PFSK-1 (cell line): ENCODE measurements around the gene BMF.

Experiments used
- FOXP2 ChIP-seq: optimal IDR thresholded peaks from 2 replicates; pipeline ENCODE3; 2011; ENCODE audit warnings: borderline replicate concordance, control low read depth, inconsistent platforms; ENCODE audit not compliant: insufficient read depth; ENCODE audit errors: extremely low read length, extremely low read depth
- POLR2AphosphoS5 ChIP-seq: IDR thresholded peaks from 2 replicates; pipeline ENCODE4 v1.6.1; 2012; ENCODE audit warnings: low read depth, mild to moderate bottlenecking, control low read depth, low read length, moderate library complexity
- REST ChIP-seq, 2 experiments: IDR thresholded peaks; 2 replicates each; pipeline versions ENCODE4 v1.6.1 to v1.8.0; 2011 to 2012; ENCODE audit warnings: low read depth in 2 of 2, low read length in 2 of 2, control low read depth in 1 of 2, inconsistent platforms in 1 of 2, mild to moderate bottlenecking in 1 of 2, moderate library complexity in 1 of 2; ENCODE audit not compliant: insufficient read depth in 1 of 2

DNA sequence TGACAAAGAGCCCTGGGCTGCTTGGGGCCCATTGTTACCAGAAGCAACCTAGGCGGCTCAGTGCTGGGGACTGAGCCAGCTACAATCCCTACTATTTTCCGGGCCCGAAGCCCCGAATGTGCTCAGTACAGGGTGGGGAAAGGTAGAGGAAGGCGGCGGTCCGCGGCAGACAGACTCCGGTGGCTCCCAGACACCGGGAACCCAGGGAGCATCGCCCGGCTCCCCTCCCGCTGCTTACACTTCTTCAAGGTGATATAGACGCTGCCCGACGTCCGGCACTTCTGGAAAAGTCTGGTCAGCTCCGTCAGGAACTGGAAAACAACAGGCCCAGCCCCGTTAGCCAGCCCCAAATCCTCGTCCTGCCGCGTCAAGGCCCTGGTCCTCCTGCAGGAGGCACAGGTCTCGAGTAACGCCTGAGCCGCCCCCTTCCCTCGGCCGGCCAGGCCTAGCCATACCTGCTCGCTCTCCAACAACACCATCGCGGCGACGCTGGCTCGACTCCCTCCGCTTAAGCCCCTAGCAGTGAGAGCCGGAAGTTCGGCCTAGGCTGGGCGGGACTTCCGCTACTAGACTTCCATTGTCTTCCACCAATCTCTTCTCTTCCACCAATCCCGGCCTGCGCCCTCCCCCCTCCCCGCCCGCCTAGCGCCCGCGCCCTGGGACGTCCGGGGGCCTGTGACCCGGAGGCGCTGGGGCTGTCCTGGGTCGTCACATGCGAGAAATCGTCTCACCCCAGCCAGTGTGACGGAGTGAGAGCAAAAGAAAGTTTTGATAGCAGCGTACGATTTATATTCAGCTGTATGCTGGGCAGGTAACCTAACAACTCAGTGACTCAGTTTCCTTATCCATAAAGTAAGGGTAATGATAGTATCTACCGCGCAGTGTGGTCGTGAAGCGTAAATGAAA lies 69.8 kb downstream of the BMF start, which contains the start of gene SRP14:
- TF ChIP-seq POLR2AphosphoS5 (peak; percentile 91), REST (IDR thresholded peaks at IDR 0.05; ENCODE audit: insufficient read depth in 1 of 2, low read depth in 2 of 2, low read length in 2 of 2) (no peak), FOXP2 (peak; percentile 56)
